Suprapubic skin (tissue), 4 donors: ENCODE measurements around the gene TMEM54. TPM values are rescaled to one million over a fixed set of nuclear protein-coding genes. Genes with fewer than 3 reads are reported as not detected.

Experiments used
- DNase-seq, 2 donors: peaks; one replicate each; pipeline ENCODE4 v3.0.0-alpha.2; 2019; ENCODE audit warnings: low spot score in 2 of 2
- H3K27ac ChIP-seq: fragments of 200-600 bp; sonication (generic); one replicate; pipeline ENCODE4 v1.5.1; 2019
- H3K27me3 ChIP-seq: fragments of 200-600 bp; sonication (generic); one replicate; pipeline ENCODE4 v1.5.1; 2019
- H3K36me3 ChIP-seq: fragments of 200-600 bp; sonication (generic); one replicate; pipeline ENCODE4 v1.5.1; 2019
- H3K4me1 ChIP-seq: fragments of 200-600 bp; sonication (generic); one replicate; pipeline ENCODE4 v1.5.1; 2019
- H3K4me3 ChIP-seq: fragments of 200-600 bp; sonication (generic); one replicate; pipeline ENCODE4 v1.5.1; 2019; ENCODE audit warnings: mild to moderate bottlenecking
- H3K9me3 ChIP-seq: fragments of 200-600 bp; sonication (generic); one replicate; pipeline ENCODE4 v1.5.1; 2019
- CTCF ChIP-seq, 2 donors: fragments of 200-600 bp in 1 of 2; fragments of 450-650 bp in 1 of 2; sonication (generic) in 1 of 2; IDR thresholded peaks; one replicate each; pipeline ENCODE4 v1.5.1; 2016 to 2019; ENCODE audit warnings: antibody characterized with exemption in 2 of 2, mild to moderate bottlenecking in 1 of 2, moderate library complexity in 1 of 2
- EP300 ChIP-seq: sonication (generic); formaldehyde crosslinking; IDR thresholded peaks from one replicate; pipeline ENCODE4 v1.6.1; 2017; ENCODE audit warnings: antibody characterized with exemption
- POLR2A ChIP-seq, 2 donors: fragments of 450-650 bp; IDR thresholded peaks; one replicate each; pipeline ENCODE4 v1.6.1; 2017; ENCODE audit warnings: antibody characterized with exemption in 2 of 2, mild to moderate bottlenecking in 2 of 2, moderate library complexity in 2 of 2
- POLR2AphosphoS5 ChIP-seq, 3 donors: sonication (generic); formaldehyde crosslinking; IDR thresholded peaks; one replicate each; pipeline ENCODE4 v1.6.1; 2017; ENCODE audit warnings: antibody characterized with exemption in 3 of 3
- WGBS: methylation state at CpG from one replicate; pipeline ENCODE4 v1.1.5; 2018; 5-methylcytosine and 5-hydroxymethylcytosine counted together
- total RNA-seq, 4 donors: library from RNA; depleted of rRNA; stranded (reverse); fragments of >200 nt; gene quantifications; one replicate each; pipeline ENCODE4 v1.1.0, GENCODE V29; 2016

Gene TMEM54
- total RNA-seq, 4 donors from 2014 or later, result 61.9 to 283 (median 228) TPM

DNA sequence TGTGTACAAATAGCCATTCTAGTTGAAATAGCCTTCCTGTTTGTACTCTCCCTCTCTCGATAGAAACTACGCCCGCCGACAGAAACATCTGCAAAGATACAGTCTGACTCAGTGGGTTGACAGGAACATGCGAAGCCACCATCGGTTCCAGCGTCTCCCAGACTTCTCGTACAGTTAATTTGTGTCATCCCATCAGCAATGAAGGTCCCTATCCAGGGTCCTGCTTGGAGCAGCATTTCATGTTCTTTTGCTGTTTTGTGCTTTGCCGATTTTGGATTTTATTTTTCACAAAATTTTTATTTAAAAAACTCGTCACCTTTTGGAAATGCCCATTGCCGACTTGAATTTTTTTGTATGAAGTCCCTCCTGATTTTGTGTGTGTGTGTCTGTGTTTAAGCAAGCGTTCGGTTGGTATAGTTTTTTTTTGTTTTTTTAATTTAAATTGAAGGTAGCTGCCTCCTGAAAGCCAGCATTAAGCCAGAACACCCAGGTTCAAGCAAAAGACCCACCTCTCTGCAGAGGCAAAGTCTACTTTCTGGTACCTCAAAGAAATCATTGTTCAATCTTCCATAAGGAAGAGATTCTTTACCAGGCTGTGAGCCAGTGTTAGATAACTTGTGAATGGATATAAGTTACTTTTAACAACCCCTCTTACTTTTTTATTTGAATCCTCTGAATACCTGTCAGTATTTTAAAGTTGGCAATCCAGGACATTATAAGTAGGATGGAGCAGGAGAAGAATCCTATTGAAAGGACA is 45.1 kb downstream of the TMEM54 start:
- TF ChIP-seq CTCF (IDR thresholded peaks at IDR 0.05) (no peak), EP300 (no peak), POLR2A (IDR thresholded peaks at IDR 0.05) (no peak), POLR2AphosphoS5 (IDR thresholded peaks at IDR 0.05) (no peak)
- Histone ChIP-seq H3K27ac (no peak overlapping the region), H3K4me3 (no peak overlapping the region), H3K36me3 (peaks cover 48% of the 10 kb centered on the region), H3K9me3 (no peaks in the 10 kb centered on the region), H3K27me3 (no peaks in the 10 kb centered on the region), H3K4me1 (no peaks in the 10 kb centered on the region)
- no peak for DNase-seq
- WGBS, result 89% methylated on average over 13 of the region's 13 CpGs

- DNase-seq, result no peak
- no peak for TF ChIP-seq POLR2AphosphoS5 (IDR thresholded peaks at IDR 0.05)
- no peak for TF ChIP-seq CTCF (IDR thresholded peaks at IDR 0.05)
- TF ChIP-seq EP300, result no peak
- WGBS, result 45% methylated on average over 2 of the region's 2 CpGs
Observed at GRCh38 chr1:32848354-32849063, 52.7 kb downstream of the TMEM54 start.

More at GRCh38 chr1:32848354-32849063, 52.7 kb downstream of the TMEM54 start:
- Histone ChIP-seq H3K36me3 (peaks cover 47% of the 10 kb centered on the region), H3K4me3 (no peak overlapping the region), H3K4me1 (no peaks in the 10 kb centered on the region), H3K9me3 (no peaks in the 10 kb centered on the region), H3K27ac (no peak overlapping the region), H3K27me3 (no peaks in the 10 kb centered on the region)

Other genes starting within 250 kb of the TMEM54 start
- gene SYNC, start 198.6 kb downstream of the TMEM54 start, total RNA-seq, result 10 to 100 TPM in 1 of 4 donors, 1 to 10 TPM in 3; 7.4 to 11.4 (median 8.3) TPM
- 10 to 100 TPM; 47.1 to 68.1 (median 50.7) TPM for gene YARS1, start 84.0 kb downstream of the TMEM54 start, total RNA-seq
- gene S100PBP, start 83.7 kb downstream of the TMEM54 start, total RNA-seq, result 10 to 100 TPM in 2 of 4 donors, 1 to 10 TPM in 2; 8.8 to 39.7 (median 18.1) TPM
- gene FNDC5, start 30.5 kb downstream of the TMEM54 start, total RNA-seq, result 1 to 10 TPM in 2 of 4 donors, under 1 TPM in 1, not detected in 1; 0.48 to 3.0 (median 1.6) TPM
- gene HPCA, start 14.9 kb downstream of the TMEM54 start, total RNA-seq, result not detected
- gene RNF19B, start 63.4 kb upstream of the TMEM54 start, total RNA-seq, result 10 to 100 TPM; 33.1 to 55.5 (median 43.0) TPM
- 100 to 1,000 TPM; 122 to 139 (median 125) TPM for gene AK2, start 135.5 kb upstream of the TMEM54 start, total RNA-seq
- gene AZIN2, start 179.8 kb upstream of the TMEM54 start, total RNA-seq, result 1 to 10 TPM; 2.1 to 3.7 (median 3.2) TPM